HG03103 (cell line): Measurements from ENCODE around the gene ZC3H7A.

Experiments
- ATAC-seq: cut with Tn5 transposase; IDR thresholded peaks from one replicate; pipeline ENCODE4 v1.9.1; 2021; ENCODE audit warnings: low read depth; ENCODE audit not compliant: unreplicated experiment

ZC3H7A gene

DNA sequence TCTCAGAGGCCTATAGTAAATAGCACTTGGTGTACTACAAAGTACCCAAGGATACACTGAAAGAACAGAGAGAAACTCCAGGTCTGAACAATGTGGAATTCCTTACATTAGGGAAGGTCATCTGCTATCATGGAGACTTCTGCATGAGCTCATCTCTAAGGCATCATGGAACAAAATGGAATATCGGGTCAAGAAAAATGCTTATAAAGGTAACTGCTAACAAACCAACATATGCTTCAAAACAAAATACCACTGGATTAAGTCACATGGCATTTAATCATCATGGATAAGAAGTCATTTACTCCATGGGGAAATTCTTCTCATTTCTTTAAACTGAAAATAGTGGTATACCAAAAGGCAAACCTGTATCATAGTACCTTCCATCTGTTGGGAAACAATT lies 88.6 kb downstream of the ZC3H7A start:
- ATAC-seq: no peak

DNA sequence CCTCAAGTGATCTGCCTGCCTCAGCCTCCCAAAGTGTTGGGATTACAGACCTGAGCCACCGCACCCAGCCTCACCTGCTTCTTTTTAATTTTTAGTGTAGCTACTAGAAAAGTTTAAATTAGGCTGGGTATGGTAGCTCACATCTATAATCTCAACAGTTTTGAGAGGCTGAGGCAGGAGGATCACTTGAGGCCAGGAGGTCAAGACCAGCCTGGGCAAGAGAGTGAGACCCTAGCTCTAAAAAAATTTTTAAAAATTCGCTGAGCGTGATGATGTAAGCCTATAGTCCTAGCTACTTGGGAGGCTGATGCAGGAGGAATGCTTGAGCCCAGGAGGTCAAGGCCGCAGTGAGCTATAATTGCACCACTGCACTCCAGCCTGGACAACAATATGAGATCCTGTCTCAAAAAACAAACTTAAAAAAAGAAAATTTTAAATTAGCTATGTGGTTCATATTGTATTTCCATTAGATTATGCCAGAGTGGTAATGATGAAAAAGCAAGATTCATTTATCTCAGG lies 89.3 kb downstream of the ZC3H7A start:
- no peak for ATAC-seq

DNA sequence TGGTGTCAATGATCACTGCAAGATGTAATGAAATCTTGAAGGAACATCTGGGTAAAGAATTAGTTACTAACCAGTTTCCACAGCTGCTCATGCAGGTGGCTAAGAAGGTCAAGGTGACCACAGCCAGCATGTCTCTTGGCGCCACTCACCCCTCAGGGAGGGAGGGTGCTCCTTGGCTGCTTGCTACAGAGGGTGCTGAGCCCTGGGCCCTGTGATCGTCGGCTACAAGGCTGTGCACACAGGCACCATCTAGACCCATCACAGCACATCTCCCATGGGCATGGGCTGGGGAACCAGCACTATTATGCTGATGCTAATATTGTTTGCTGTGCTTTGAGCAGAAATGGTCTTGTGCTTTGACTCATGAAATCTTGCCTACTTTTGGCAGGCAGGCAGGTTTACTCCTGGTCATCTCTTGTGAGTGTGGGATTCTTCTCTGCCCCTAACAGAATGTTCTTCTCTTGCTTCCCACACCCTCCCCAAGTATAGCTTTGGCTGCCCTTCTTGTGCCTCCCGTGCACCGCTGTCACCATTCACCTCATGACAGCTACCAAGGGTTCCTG lies 90.8 kb downstream of the ZC3H7A start:
- no peak for ATAC-seq

DNA sequence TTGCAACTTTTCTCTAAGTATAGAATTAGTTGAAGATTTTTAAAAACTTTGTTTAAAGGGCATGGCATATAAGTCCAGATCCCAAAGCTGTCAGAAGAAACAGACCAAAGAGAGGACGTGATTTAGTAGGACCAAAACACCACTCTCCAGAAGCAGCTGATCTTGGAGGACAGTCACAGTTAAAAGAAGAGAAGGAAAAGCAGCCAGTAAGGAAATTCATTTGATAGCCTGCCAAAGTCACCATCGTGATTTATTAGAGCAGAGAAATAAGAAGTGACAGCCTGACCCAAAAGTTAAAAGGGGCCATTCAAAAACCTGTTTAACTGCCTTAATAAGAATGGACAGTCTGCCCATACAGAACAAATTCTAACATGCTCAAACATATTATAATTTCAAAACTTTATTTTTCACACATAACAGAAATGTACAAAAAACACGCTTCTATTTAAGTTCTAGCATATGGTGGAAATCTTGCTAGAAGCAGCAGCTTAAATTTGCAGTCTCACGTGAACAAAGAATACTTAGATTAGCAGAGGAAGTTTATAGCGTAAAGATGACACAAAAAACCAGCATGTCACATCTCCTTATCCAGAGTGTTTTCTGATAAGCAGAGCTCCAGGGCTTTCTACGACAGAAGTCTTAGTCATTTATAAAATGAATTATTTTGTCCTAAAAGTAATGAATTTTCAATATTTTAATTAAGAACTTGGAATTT lies 91.6 kb downstream of the ZC3H7A start:
- ATAC-seq: no peak
